Parathyroid adenoma (tissue), 2 donors: ENCODE results near the gene RLF.

Experiments used
- H2AFZ ChIP-seq: fragments of 300-600 bp; sonication (generic); one replicate; pipeline ENCODE4 v1.7.0; 2017; ENCODE audit warnings: antibody characterized with exemption, mild to moderate bottlenecking
- H3K27ac ChIP-seq: fragments of 300-600 bp; sonication (generic); one replicate; pipeline ENCODE4 v1.7.0; 2017
- H3K27me3 ChIP-seq: fragments of 300-600 bp; sonication (generic); one replicate; pipeline ENCODE4 v1.7.0; 2017; ENCODE audit warnings: low read length; ENCODE audit not compliant: control insufficient read depth, insufficient read depth
- H3K36me3 ChIP-seq: fragments of 300-600 bp; sonication (generic); one replicate; pipeline ENCODE4 v1.7.0; 2017; ENCODE audit warnings: low read length; ENCODE audit not compliant: control insufficient read depth, insufficient read depth
- H3K4me1 ChIP-seq: fragments of 300-600 bp; sonication (generic); one replicate; pipeline ENCODE4 v1.7.0; 2017; ENCODE audit warnings: control low read depth
- H3K4me2 ChIP-seq: fragments of 300-600 bp; sonication (generic); one replicate; pipeline ENCODE4 v1.7.0; 2017; ENCODE audit warnings: low read length
- H3K4me3 ChIP-seq: fragments of 300-600 bp; sonication (generic); one replicate; pipeline ENCODE4 v1.7.0; 2017; ENCODE audit warnings: low read depth, low read length
- H3K79me2 ChIP-seq: fragments of 300-600 bp; sonication (generic); one replicate; pipeline ENCODE4 v1.7.0; 2017; ENCODE audit warnings: control low read depth
- H3K9ac ChIP-seq: fragments of 300-600 bp; sonication (generic); one replicate; pipeline ENCODE4 v1.7.0; 2017; ENCODE audit warnings: mild to moderate bottlenecking
- H3K9me3 ChIP-seq: fragments of 300-600 bp; sonication (generic); one replicate; pipeline ENCODE4 v1.7.0; 2017; ENCODE audit warnings: low read length; ENCODE audit not compliant: control insufficient read depth
- CTCF ChIP-seq: fragments of 300-600 bp; sonication (generic); IDR thresholded peaks from one replicate; pipeline ENCODE4 v1.7.0; 2017; ENCODE audit warnings: antibody characterized with exemption, mild to moderate bottlenecking
- donor health status: primary hyperparathyroidism.

Gene RLF

GRCh38 chr1:40178200-40178599 is 17.0 kb downstream of the RLF start:
- Histone ChIP-seq H3K36me3 (no peaks in the 10 kb centered on the region), H3K79me2 (peaks cover 44% of the 10 kb centered on the region), H3K4me3 (no peak overlapping the region), H3K4me1 (peaks cover 5% of the 10 kb centered on the region), H3K9me3 (no peaks in the 10 kb centered on the region), H3K9ac (no peak overlapping the region), H3K27ac (no peak overlapping the region), H3K4me2 (no peak overlapping the region), H3K27me3 (no peaks in the 10 kb centered on the region), H2AFZ (no peak overlapping the region)
- TF ChIP-seq CTCF, result no peak

- peaks cover 6% of the 10 kb centered on the region for H3K4me1 ChIP-seq
- no peak overlapping the region for H3K27ac ChIP-seq
- no peaks in the 10 kb centered on the region for H3K36me3 ChIP-seq
Observed at GRCh38 chr1:40179496-40180089, 18.4 kb downstream of the RLF start.

GRCh38 chr1:40183055-40183710 is 22.0 kb downstream of the RLF start:
- H3K79me2 ChIP-seq, result peaks cover 38% of the 10 kb centered on the region
- H3K9ac ChIP-seq, result no peak overlapping the region
- H3K4me2 ChIP-seq, result no peak overlapping the region
- H3K4me3 ChIP-seq, result no peak overlapping the region
- no peak overlapping the region for H3K27ac ChIP-seq
- no peak overlapping the region for H2AFZ ChIP-seq
- no peaks in the 10 kb centered on the region for H3K27me3 ChIP-seq
- peak; percentile 13 for TF ChIP-seq CTCF
- H3K4me1 ChIP-seq, result peaks cover 6% of the 10 kb centered on the region
- no peaks in the 10 kb centered on the region for H3K9me3 ChIP-seq
- H3K36me3 ChIP-seq, result no peaks in the 10 kb centered on the region

More at GRCh38 chr1:40179496-40180089, 18.4 kb downstream of the RLF start:
- Histone ChIP-seq H3K4me2 (no peak overlapping the region), H3K79me2 (peaks cover 45% of the 10 kb centered on the region), H3K27me3 (no peaks in the 10 kb centered on the region), H3K9ac (no peak overlapping the region), H2AFZ (no peak overlapping the region), H3K9me3 (no peaks in the 10 kb centered on the region), H3K4me3 (no peak overlapping the region)
- no peak for TF ChIP-seq CTCF

- H3K79me2 ChIP-seq, result peaks cover 38% of the 10 kb centered on the region
- peaks cover 6% of the 10 kb centered on the region for H3K4me1 ChIP-seq
- no peak overlapping the region for H3K27ac ChIP-seq
- H3K4me2 ChIP-seq, result no peak overlapping the region
- H3K9me3 ChIP-seq, result no peaks in the 10 kb centered on the region
- H3K9ac ChIP-seq, result no peak overlapping the region
- TF ChIP-seq CTCF, result no peak
- no peak overlapping the region for H3K4me3 ChIP-seq
- no peak overlapping the region for H2AFZ ChIP-seq
- no peaks in the 10 kb centered on the region for H3K27me3 ChIP-seq
- H3K36me3 ChIP-seq, result no peaks in the 10 kb centered on the region
Observed at GRCh38 chr1:40184193-40184592, 23.0 kb downstream of the RLF start.
